K562 (cell line): ENCODE results near the gene NBEAL1. TPM values are rescaled to one million over a fixed set of nuclear protein-coding genes. Genes with fewer than 3 reads are reported as not detected.

Experiments used
- ATAC-seq: fragments of 200-7000 bp; cut with Tn5 transposase; 3 replicates; pipeline ENCODE4 v1.9.1; 2020; ENCODE audit warnings: moderate library complexity
- BruUV-seq: library from RNA; stranded (reverse); fragments of 400-500 nt; replicated peaks from 2 replicates; lab custom pipeline; 2021; lab: Mats Ljungman, UMichigan
- CTCF ChIA-PET: fragments of 300-600 bp; formaldehyde crosslinking; extraction: SDS; loops from one replicate; lab custom pipeline; 2021; ENCODE audit warnings: low intra/inter-chr PET ratio; lab: Yijun Ruan, JAX
- POLR2A ChIA-PET: fragments of 300-600, 350-650 bp; sonication (Branson Sonifier 250); formaldehyde crosslinking; extraction: SDS; loops from one replicate; lab custom pipeline; 2021; ENCODE audit warnings: antibody characterized with exemption, inconsistent platforms; lab: Yijun Ruan, JAX
- DNase-seq, 4 experiments: peaks; one replicate each; pipeline versions ENCODE4 v3.0.0 to v3.0.0-alpha.2; 2011 to 2018; ENCODE audit warnings: low spot score in 3 of 4, mixed read lengths in 3 of 4; ENCODE audit errors: extremely low read depth in 1 of 4
- FAIRE-seq: peaks from 2 replicates; lab custom pipeline; 2011; peaks lifted over from hg19 to GRCh38; lab: Jason Lieb, UNC
- H2AFZ ChIP-seq: 2 replicates; pipeline ENCODE4 v1.6.0; 2011; ENCODE audit warnings: low read depth, low read length, control low read depth, inconsistent platforms
- H3K27ac ChIP-seq: fragments of 200-600 bp; 3 replicates; pipeline ENCODE4 v1.8.0; 2011; ENCODE audit warnings: low read depth, mild to moderate bottlenecking, control low read depth, inconsistent platforms, low read length, moderate library complexity, mixed read lengths; ENCODE audit errors: extremely low read depth
- H3K27me3 ChIP-seq, 2 experiments: fragments of 300-600 bp in 1 of 2; 2 replicates in 1 of 2; 3 replicates in 1 of 2; pipeline versions ENCODE4 v1.6.0 to v1.8.0; 2011; ENCODE audit warnings: inconsistent platforms in 2 of 2, low read length in 2 of 2, mild to moderate bottlenecking in 1 of 2, mixed read lengths in 1 of 2, moderate library complexity in 1 of 2; ENCODE audit not compliant: control insufficient read depth in 2 of 2, insufficient read depth in 2 of 2
- H3K36me3 ChIP-seq: fragments of 300-600 bp; 3 replicates; pipeline ENCODE4 v1.8.0; 2011; ENCODE audit warnings: mild to moderate bottlenecking, low read length, inconsistent platforms; ENCODE audit not compliant: control insufficient read depth, insufficient read depth
- H3K4me1 ChIP-seq, 2 experiments: fragments of 200-600 bp in 1 of 2; replicated peaks in 1 of 2; 2 replicates in 1 of 2; 3 replicates in 1 of 2; pipeline versions ENCODE4 v1.5.1 to v1.8.0; 2011; ENCODE audit warnings: inconsistent platforms in 2 of 2, low read length in 2 of 2, mild to moderate bottlenecking in 1 of 2, mixed read lengths in 1 of 2, moderate library complexity in 1 of 2; ENCODE audit not compliant: control insufficient read depth in 2 of 2, insufficient read depth in 2 of 2
- H3K4me2 ChIP-seq: 2 replicates; pipeline ENCODE4 v1.6.1; 2011; ENCODE audit warnings: low read length, control low read depth, inconsistent platforms, mixed read lengths; ENCODE audit not compliant: insufficient read depth
- H3K4me3 ChIP-seq: fragments of 200-600 bp; sonication (generic), shearing (Covaris generic); 2 replicates; pipeline ENCODE4 v1.5.1; 2016; ENCODE audit warnings: control low read depth, inconsistent platforms
- H3K79me2 ChIP-seq: fragments of 200-600 bp; 3 replicates; pipeline ENCODE4 v1.8.0; 2011; ENCODE audit warnings: low read length, inconsistent platforms; ENCODE audit not compliant: control insufficient read depth, insufficient read depth
- H3K9ac ChIP-seq, 2 experiments: 2 replicates each; pipeline versions ENCODE4 v1.6.0 to v1.6.1; 2011; ENCODE audit warnings: low read depth in 2 of 2, low read length in 2 of 2, control low read depth in 1 of 2, inconsistent platforms in 1 of 2, mild to moderate bottlenecking in 1 of 2, mixed read lengths in 1 of 2; ENCODE audit not compliant: insufficient read depth in 1 of 2
- H3K9me1 ChIP-seq: one replicate; pipeline ENCODE4 v1.6.0; 2011; ENCODE audit warnings: inconsistent platforms, mild to moderate bottlenecking, low read length, moderate library complexity; ENCODE audit not compliant: control insufficient read depth, insufficient read depth
- H3K9me3 ChIP-seq: replicated peaks from 2 replicates; pipeline ENCODE4 v1.5.1; 2011; ENCODE audit warnings: low read depth, low read length, inconsistent platforms; ENCODE audit not compliant: control insufficient read depth, insufficient read depth
- H4K20me1 ChIP-seq: replicated peaks from 2 replicates; pipeline ENCODE4 v1.6.1; 2011; ENCODE audit warnings: low read length, inconsistent platforms, mixed read lengths; ENCODE audit not compliant: control insufficient read depth, insufficient read depth
- BRCA1 ChIP-seq, 2 experiments: fragments of 450-650 bp in 1 of 2; sonication (generic) in 1 of 2; formaldehyde crosslinking in 1 of 2; IDR thresholded peaks; 2 replicates each; pipeline versions ENCODE4 v1.5.0 to v1.6.1; 2017 to 2020; ENCODE audit warnings: mild to moderate bottlenecking in 1 of 2, missing genetic modification reagents in 1 of 2
- CCNT2 ChIP-seq: IDR thresholded peaks from 2 replicates; pipeline ENCODE4 v1.6.1; 2011; ENCODE audit warnings: borderline replicate concordance, low read depth, mild to moderate bottlenecking, moderate library complexity, mixed read lengths, low read length; ENCODE audit not compliant: insufficient read length; ENCODE audit errors: extremely low read depth
- ELK1 ChIP-seq: sonication (generic); formaldehyde crosslinking; IDR thresholded peaks from 2 replicates; pipeline ENCODE4 v1.8.1; 2022; ENCODE audit warnings: missing genetic modification reagents
- GABPA ChIP-seq: fragments of 200-800 bp; sonication (Bioruptor generic); conservative IDR thresholded peaks from 2 replicates; pipeline ENCODE4 v1.6.1; 2016; ENCODE audit warnings: low read depth, missing genetic modification characterization, missing compliant biosample characterization
- HNRNPK ChIP-seq: fragments of 200-400 bp; formaldehyde crosslinking; IDR thresholded peaks from one replicate; pipeline ENCODE4 v1.6.1; 2018; ENCODE audit warnings: mild to moderate bottlenecking, low read depth, low read length; ENCODE audit not compliant: poor library complexity, severe bottlenecking
- KHSRP ChIP-seq: fragments of 450-650 bp; IDR thresholded peaks from 2 replicates; pipeline ENCODE4 v1.6.1; 2017
- KLF10 ChIP-seq: fragments of 250-450 bp; sonication (Bioruptor Pico); IDR thresholded peaks from 2 replicates; pipeline ENCODE4 v1.6.1; 2021; ENCODE audit warnings: matching md5 sums
- MTA3 ChIP-seq: fragments of 450-650 bp; formaldehyde crosslinking; IDR thresholded peaks from 2 replicates; pipeline ENCODE4 v1.6.1; 2017; ENCODE audit warnings: mild to moderate bottlenecking, borderline replicate concordance
- ZFPM2 ChIP-seq: fragments of 250-450 bp; sonication (Bioruptor Pico); IDR thresholded peaks from 2 replicates; pipeline ENCODE4 v1.5.1; 2022; ENCODE audit warnings: mild to moderate bottlenecking
- ZNF444 ChIP-seq: fragments of 250-450 bp; sonication (Bioruptor Pico); IDR thresholded peaks from 2 replicates; pipeline ENCODE4 v1.4.0; 2020; ENCODE audit warnings: mild to moderate bottlenecking, moderate library complexity
- in situ Hi-C: fragments of 300-500 bp; cut with MboI; formaldehyde crosslinking; loops from 4 replicates; pipeline ENCODE4 v1.15.0; 2018; ENCODE audit warnings: inconsistent platforms, mixed read lengths
- intact Hi-C: fragments of 100-400 bp; cut with micrococcal nuclease; formaldehyde crosslinking; loops from 2 replicates; pipeline ENCODE4 v1.14.2; 2022
- polyA plus RNA-seq, 8 experiments: library from polyadenylated mRNA; depleted of rRNA in 4 of 8; stranded (reverse) in 5 of 8; unstranded in 3 of 8; fragments of >200 nt; fragmentation: Nextera tagmentation in 2 of 8; fragmentation: Illumina TruSeq in 1 of 8; extraction: Ambion mirVana in 2 of 8; extraction: Trizol in 1 of 8; gene quantifications; 2 replicates each; pipeline versions ENCODE4 v1.2.1 to v1.2.3, GENCODE V29; 2011 to 2014; ENCODE audit warnings: inconsistent platforms in 1 of 8, missing spikeins in 1 of 8
- total RNA-seq, 7 experiments: library from RNA; depleted of rRNA in 6 of 7; stranded (reverse); fragments of >200 nt in 6 of 7; fragmentation: Illumina TruSeq in 2 of 7; extraction: Trizol in 2 of 7; gene quantifications; 2 replicates each; pipeline versions ENCODE4 v1.2.1 to v1.2.3, GENCODE V29; 2011 to 2021; ENCODE audit warnings: low replicate concordance in 1 of 7

Gene NBEAL1
- total and polyA plus RNA-seq, 9 of the 15 experiments (the other 6 are each of a cell fraction or from before 2014, with no cell fraction given) = 2.1 to 13.5 (median 7.3) TPM

GRCh38 chr2:203033395-203033794 lies 18.7 kb downstream of the NBEAL1 start:
- POLR2A ChIA-PET = no interaction called here
- no peak overlapping the region for H3K9ac ChIP-seq
- H3K4me1 ChIP-seq = no peaks in the 10 kb centered on the region; a peak in 1 of 5 replicates
- H3K4me3 ChIP-seq = no peak overlapping the region
- H3K36me3 ChIP-seq = no peaks in the 10 kb centered on the region
- ATAC-seq (no peak), DNase-seq (no peak), FAIRE-seq (no peak)
- CTCF ChIA-PET = no interaction called here
- H3K9me3 ChIP-seq = no peaks in the 10 kb centered on the region
- H3K27ac ChIP-seq = no peak overlapping the region
- no peaks in the 10 kb centered on the region for H3K9me1 ChIP-seq
- no peaks in the 10 kb centered on the region for H3K27me3 ChIP-seq
- TF ChIP-seq ZNF444 (no peak), KHSRP (no peak), MTA3 (no peak), HNRNPK (no peak), GABPA (no peak), CCNT2 (no peak), KLF10 (CRISPR knock-in tag) (no peak), BRCA1 (IDR thresholded peaks at IDR 0.05) (no peak), BRCA1 (CRISPR knock-in tag; IDR thresholded peaks at IDR 0.05) (no peak), ELK1 (CRISPR knock-in tag) (no peak), ZFPM2 (CRISPR knock-in tag) (no peak)
- H4K20me1 ChIP-seq = no peaks in the 10 kb centered on the region
- intact Hi-C loops = no loop called here
- in situ Hi-C loops = no loop called here
- no peak overlapping the region for H3K4me2 ChIP-seq
- BruUV-seq = no TSS peak
- H2AFZ ChIP-seq = no peak overlapping the region
- no peaks in the 10 kb centered on the region; the same call in 2 of the 3 replicates for H3K79me2 ChIP-seq
